ENCODE results near the gene ITGA2B. TPM values are rescaled to one million over a fixed set of nuclear protein-coding genes. Genes with fewer than 3 reads are reported as not detected.

Gene ITGA2B
- total and polyA plus RNA-seq, 8 donors: 0.09 to 0.61 (median 0.48) TPM

DNA sequence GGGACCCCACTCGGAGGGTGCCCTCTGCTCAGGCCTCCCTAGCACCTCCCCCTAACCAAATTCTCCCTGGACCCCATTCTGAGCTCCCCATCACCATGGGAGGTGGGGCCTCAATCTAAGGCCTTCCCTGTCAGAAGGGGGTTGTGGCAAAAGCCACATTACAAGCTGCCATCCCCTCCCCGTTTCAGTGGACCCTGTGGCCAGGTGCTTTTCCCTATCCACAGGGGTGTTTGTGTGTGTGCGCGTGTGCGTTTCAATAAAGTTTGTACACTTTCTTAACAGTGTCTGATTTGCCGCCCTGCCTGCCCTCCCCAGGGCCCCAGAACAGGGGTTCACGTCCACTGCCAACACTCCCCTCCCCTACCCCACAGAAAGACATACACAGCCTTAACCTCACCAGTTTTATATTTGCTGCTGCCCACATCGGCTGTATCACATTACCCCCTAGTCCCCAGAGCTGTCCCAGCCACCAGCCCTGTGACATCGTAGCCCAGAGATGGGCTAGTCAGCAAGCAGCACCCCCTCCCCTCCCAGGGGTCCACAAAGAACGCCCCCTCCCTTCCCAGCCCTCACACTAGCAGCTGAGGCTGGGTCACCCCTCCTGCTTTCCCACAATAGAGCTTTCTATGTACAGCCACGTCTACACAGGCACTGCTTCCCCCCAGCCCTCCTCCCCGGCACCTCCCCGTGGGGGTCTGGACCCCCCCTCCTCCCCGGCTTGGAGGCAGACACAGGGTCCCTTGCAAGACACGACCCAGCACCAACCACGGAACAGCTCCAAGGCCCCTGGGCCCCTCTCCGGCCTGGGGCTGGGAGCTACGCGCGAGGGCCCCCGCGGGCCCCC lies 36.4 kb downstream of the ITGA2B start:
- WGBS, 2 donors: 57 to 68% methylated on average over 16 to 22 of the region's 22 CpGs
- FAIRE-seq (no peak), ATAC-seq (no peak), DNase-seq (peak in 2 of 6 donors; percentile 39 to 72)
- TF ChIP-seq, protein P1, sequence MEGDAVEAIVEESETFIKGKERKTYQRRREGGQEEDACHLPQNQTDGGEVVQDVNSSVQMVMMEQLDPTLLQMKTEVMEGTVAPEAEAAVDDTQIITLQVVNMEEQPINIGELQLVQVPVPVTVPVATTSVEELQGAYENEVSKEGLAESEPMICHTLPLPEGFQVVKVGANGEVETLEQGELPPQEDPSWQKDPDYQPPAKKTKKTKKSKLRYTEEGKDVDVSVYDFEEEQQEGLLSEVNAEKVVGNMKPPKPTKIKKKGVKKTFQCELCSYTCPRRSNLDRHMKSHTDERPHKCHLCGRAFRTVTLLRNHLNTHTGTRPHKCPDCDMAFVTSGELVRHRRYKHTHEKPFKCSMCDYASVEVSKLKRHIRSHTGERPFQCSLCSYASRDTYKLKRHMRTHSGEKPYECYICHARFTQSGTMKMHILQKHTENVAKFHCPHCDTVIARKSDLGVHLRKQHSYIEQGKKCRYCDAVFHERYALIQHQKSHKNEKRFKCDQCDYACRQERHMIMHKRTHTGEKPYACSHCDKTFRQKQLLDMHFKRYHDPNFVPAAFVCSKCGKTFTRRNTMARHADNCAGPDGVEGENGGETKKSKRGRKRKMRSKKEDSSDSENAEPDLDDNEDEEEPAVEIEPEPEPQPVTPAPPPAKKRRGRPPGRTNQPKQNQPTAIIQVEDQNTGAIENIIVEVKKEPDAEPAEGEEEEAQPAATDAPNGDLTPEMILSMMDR (IDR thresholded peaks at IDR 0.05): no peak
- Histone ChIP-seq H3K27me3 (no peaks in the 10 kb centered on the region), H3K36me3 (peaks cover 4 to 14% (median 6%) of the 10 kb centered on the region in 3 donors), H3K4me1 (no peaks in the 10 kb centered on the region), H3K4me3 (peak overlapping the region in 2 of 4 donors; percentile 29 to 45), H3K9me3 (no peaks in the 10 kb centered on the region), H3K27ac (no peak overlapping the region)
- intact Hi-C loops (cut with DNase I): no loop called here

DNA sequence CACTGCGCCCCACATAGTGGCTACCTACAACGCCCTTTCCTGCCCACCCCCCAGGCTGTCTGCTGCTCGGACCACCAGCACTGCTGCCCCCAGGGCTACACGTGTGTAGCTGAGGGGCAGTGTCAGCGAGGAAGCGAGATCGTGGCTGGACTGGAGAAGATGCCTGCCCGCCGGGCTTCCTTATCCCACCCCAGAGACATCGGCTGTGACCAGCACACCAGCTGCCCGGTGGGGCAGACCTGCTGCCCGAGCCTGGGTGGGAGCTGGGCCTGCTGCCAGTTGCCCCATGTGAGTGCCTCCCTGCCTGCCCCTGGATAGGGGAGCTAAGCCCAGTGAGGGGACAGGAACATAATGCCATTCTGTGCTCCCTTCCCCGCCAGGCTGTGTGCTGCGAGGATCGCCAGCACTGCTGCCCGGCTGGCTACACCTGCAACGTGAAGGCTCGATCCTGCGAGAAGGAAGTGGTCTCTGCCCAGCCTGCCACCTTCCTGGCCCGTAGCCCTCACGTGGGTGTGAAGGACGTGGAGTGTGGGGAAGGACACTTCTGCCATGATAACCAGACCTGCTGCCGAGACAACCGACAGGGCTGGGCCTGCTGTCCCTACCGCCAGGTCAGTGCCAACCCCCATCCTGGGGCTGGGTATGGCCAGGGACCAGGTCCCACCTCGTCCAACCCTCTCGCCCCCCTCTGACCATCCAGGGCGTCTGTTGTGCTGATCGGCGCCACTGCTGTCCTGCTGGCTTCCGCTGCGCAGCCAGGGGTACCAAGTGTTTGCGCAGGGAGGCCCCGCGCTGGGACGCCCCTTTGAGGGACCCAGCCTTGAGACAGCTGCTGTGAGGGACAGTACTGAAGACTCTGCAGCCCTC lies 37.3 kb downstream of the ITGA2B start:
- DNase-seq: peak in 2 of 6 donors; percentile 39 to 77
- no peaks in the 10 kb centered on the region for H3K4me1 ChIP-seq
- no peaks in the 10 kb centered on the region for H3K9me3 ChIP-seq
- peaks cover 4 to 14% (median 6%) of the 10 kb centered on the region in 3 donors for H3K36me3 ChIP-seq
- no peak for ATAC-seq
- no peak overlapping the region for H3K27ac ChIP-seq
- no peak overlapping the region for H3K4me3 ChIP-seq
- intact Hi-C loops (cut with DNase I): no loop called here
- no peak for FAIRE-seq
- no peaks in the 10 kb centered on the region for H3K27me3 ChIP-seq
- 88 to 89% methylated on average over 35 to 36 of the region's 36 CpGs for WGBS, 2 donors
- TF ChIP-seq, protein P1 (IDR thresholded peaks at IDR 0.05): no peak

DNA sequence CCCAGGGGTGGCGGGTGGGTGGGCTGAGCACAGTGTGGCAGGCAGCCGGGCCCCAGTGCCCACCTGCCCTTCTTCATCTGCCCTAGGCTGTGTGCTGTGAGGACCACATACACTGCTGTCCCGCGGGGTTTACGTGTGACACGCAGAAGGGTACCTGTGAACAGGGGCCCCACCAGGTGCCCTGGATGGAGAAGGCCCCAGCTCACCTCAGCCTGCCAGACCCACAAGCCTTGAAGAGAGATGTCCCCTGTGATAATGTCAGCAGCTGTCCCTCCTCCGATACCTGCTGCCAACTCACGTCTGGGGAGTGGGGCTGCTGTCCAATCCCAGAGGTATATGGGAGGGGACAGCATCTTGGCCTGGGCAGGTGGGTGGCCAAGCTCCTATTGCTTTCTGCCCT lies 38.0 kb downstream of the ITGA2B start:
- TF ChIP-seq, protein P1 (IDR thresholded peaks at IDR 0.05): no peak

DNA sequence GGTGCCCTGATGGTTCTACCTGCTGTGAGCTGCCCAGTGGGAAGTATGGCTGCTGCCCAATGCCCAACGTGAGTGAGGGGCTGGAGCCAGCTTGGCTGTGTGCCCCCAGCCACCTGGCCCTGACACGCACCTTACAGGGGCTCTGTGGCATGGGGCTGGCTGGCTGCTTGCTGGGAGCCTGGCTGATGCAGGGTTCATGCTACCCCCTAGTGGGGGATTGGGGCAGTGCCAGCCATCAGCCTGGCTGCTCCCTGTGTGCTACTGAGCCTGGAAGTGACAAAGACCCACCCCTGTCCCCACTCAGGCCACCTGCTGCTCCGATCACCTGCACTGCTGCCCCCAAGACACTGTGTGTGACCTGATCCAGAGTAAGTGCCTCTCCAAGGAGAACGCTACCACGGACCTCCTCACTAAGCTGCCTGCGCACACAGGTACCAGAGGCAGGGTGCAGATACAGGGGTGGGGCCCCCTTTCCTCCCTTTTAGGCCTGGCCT lies 38.7 kb downstream of the ITGA2B start:
- H3K36me3 ChIP-seq: peaks cover 4 to 14% (median 6%) of the 10 kb centered on the region in 3 donors

More for the DNA sequence above, 38.0 kb downstream of the ITGA2B start:
- WGBS, 2 donors: 81 to 84% methylated on average over 7 to 8 of the region's 8 CpGs
- Histone ChIP-seq H3K27ac (no peak overlapping the region), H3K4me1 (no peaks in the 10 kb centered on the region), H3K27me3 (no peaks in the 10 kb centered on the region), H3K36me3 (peaks cover 4 to 14% (median 6%) of the 10 kb centered on the region in 3 donors), H3K9me3 (no peaks in the 10 kb centered on the region), H3K4me3 (no peak overlapping the region)
- no peak for DNase-seq
- ATAC-seq: no peak
- FAIRE-seq: no peak
- intact Hi-C loops (cut with DNase I): no loop called here

More for the DNA sequence above, 38.7 kb downstream of the ITGA2B start:
- Histone ChIP-seq H3K27me3 (no peaks in the 10 kb centered on the region), H3K4me1 (peaks cover 0 to 5% (median 0%) of the 10 kb centered on the region in 3 donors), H3K9me3 (no peaks in the 10 kb centered on the region), H3K4me3 (no peak overlapping the region), H3K27ac (no peak overlapping the region)
- DNase-seq: peak in 4 of 6 donors; percentile 69 to 88 (median 82)
- TF ChIP-seq, protein P1 (IDR thresholded peaks at IDR 0.05): peak; percentile 48 to 77 (median 64)
- WGBS, 2 donors: 68 to 69% methylated on average over 6 of the region's 6 CpGs
- intact Hi-C loops (cut with DNase I): no loop called here
- FAIRE-seq: no peak
- peak; percentile 53 to 81 (median 78) for ATAC-seq

Measured in pancreas (tissue), 10 donors.